K562 (cell line): ENCODE results near the gene CCND3. TPM values are rescaled to one million over a fixed set of nuclear protein-coding genes. Genes with fewer than 3 reads are reported as not detected.

ENCODE experiments used
- BCOR ChIP-seq: fragments of 450-650 bp; IDR thresholded peaks from 2 replicates; pipeline ENCODE4 v1.6.1; 2016
- EP400 ChIP-seq: fragments of 450-650 bp; IDR thresholded peaks from 2 replicates; pipeline ENCODE4 v1.6.1; 2017; ENCODE audit warnings: antibody characterized with exemption, mild to moderate bottlenecking, moderate library complexity
- GABPB2 ChIP-seq: fragments of 250-450 bp; sonication (Bioruptor Pico); conservative IDR thresholded peaks from 2 replicates; pipeline ENCODE4 v1.5.1; 2021; ENCODE audit warnings: mild to moderate bottlenecking
- KDM2B ChIP-seq: fragments of 250-450 bp; sonication (Bioruptor Pico); IDR thresholded peaks from 2 replicates; pipeline ENCODE4 v1.8.0; 2021; ENCODE audit warnings: mild to moderate bottlenecking, moderate library complexity
- KDM5B ChIP-seq: fragments of 200-600 bp; sonication (generic); IDR thresholded peaks from 2 replicates; pipeline ENCODE4 v1.6.1; 2012; ENCODE audit warnings: low read depth, mild to moderate bottlenecking, moderate library complexity, low read length, control low read depth, inconsistent platforms; ENCODE audit not compliant: insufficient replicate concordance
- KLF13 ChIP-seq: fragments of 450-650 bp; IDR thresholded peaks from 2 replicates; pipeline ENCODE4 v1.6.1; 2016; ENCODE audit warnings: missing genetic modification characterization, low read depth, mild to moderate bottlenecking, missing compliant biosample characterization, moderate library complexity, borderline replicate concordance
- LEF1 ChIP-seq: fragments of 450-650 bp; IDR thresholded peaks from 2 replicates; pipeline ENCODE4 v1.6.1; 2016; ENCODE audit warnings: mild to moderate bottlenecking
- MAZ ChIP-seq, 2 experiments: fragments of 450-650 bp in 1 of 2; sonication (generic) in 1 of 2; formaldehyde crosslinking; IDR thresholded peaks in 1 of 2; conservative IDR thresholded peaks in 1 of 2; 2 replicates each; pipeline versions ENCODE4 v1.4.0 to v1.5.0; 2020; ENCODE audit warnings: mild to moderate bottlenecking in 1 of 2, missing genetic modification reagents in 1 of 2
- NFRKB ChIP-seq: fragments of 450-650 bp; IDR thresholded peaks from 2 replicates; pipeline ENCODE4 v1.6.1; 2016; ENCODE audit warnings: low read depth
- POLR2G ChIP-seq: fragments of 200-400 bp; formaldehyde crosslinking; IDR thresholded peaks from 2 replicates; pipeline ENCODE4 v1.6.1; 2017; ENCODE audit warnings: low read depth, mild to moderate bottlenecking, antibody characterized with exemption, low read length, moderate library complexity
- RB1 ChIP-seq: fragments of 450-650 bp; IDR thresholded peaks from 2 replicates; pipeline ENCODE4 v1.6.1; 2017; ENCODE audit warnings: low read depth, mild to moderate bottlenecking
- RBBP5 ChIP-seq: fragments of 200-600 bp; sonication (generic); IDR thresholded peaks from 2 replicates; pipeline ENCODE4 v1.6.1; 2012; ENCODE audit warnings: borderline replicate concordance, mild to moderate bottlenecking, low read length, control low read depth, inconsistent platforms; ENCODE audit not compliant: insufficient read depth, poor library complexity, severe bottlenecking
- SPI1 ChIP-seq: IDR thresholded peaks from 2 replicates; pipeline ENCODE4 v1.6.1; 2011; ENCODE audit warnings: low read depth, low read length, control low read depth, borderline replicate concordance
- ZBED1 ChIP-seq: IDR thresholded peaks from 2 replicates; pipeline ENCODE4 v1.6.1; 2014
- ZNF263 ChIP-seq: sonication (generic); formaldehyde crosslinking; IDR thresholded peaks from 2 replicates; pipeline ENCODE4 v1.8.0; 2022; ENCODE audit warnings: mild to moderate bottlenecking, missing genetic modification reagents, borderline replicate concordance
- ZNF282 ChIP-seq: sonication (generic); formaldehyde crosslinking; IDR thresholded peaks from 2 replicates; pipeline ENCODE4 v1.8.1; 2023; ENCODE audit warnings: missing genetic modification reagents
- polyA plus RNA-seq, 8 experiments: library from polyadenylated mRNA; depleted of rRNA in 4 of 8; stranded (reverse) in 5 of 8; unstranded in 3 of 8; fragments of >200 nt; fragmentation: Nextera tagmentation in 2 of 8; fragmentation: Illumina TruSeq in 1 of 8; extraction: Ambion mirVana in 2 of 8; extraction: Trizol in 1 of 8; gene quantifications; 2 replicates each; pipeline versions ENCODE4 v1.2.1 to v1.2.3, GENCODE V29; 2011 to 2014; ENCODE audit warnings: inconsistent platforms in 1 of 8, missing spikeins in 1 of 8
- total RNA-seq, 7 experiments: library from RNA; depleted of rRNA in 6 of 7; stranded (reverse); fragments of >200 nt in 6 of 7; fragmentation: Illumina TruSeq in 2 of 7; extraction: Trizol in 2 of 7; gene quantifications; 2 replicates each; pipeline versions ENCODE4 v1.2.1 to v1.2.3, GENCODE V29; 2011 to 2021; ENCODE audit warnings: low replicate concordance in 1 of 7
- TF ChIP-seq, protein P1 (sequence below), 2 experiments: fragments of 450-650 bp; formaldehyde crosslinking in 1 of 2; IDR thresholded peaks; 2 replicates each; pipeline versions ENCODE4 v1.4.0 to v1.6.1; 2014 to 2020; ENCODE audit warnings: mild to moderate bottlenecking in 2 of 2, borderline replicate concordance in 1 of 2, low read depth in 1 of 2
- TF ChIP-seq, protein P2 (sequence below): sonication (generic); formaldehyde crosslinking; IDR thresholded peaks from 2 replicates; pipeline ENCODE4 v1.8.1; 2023; ENCODE audit warnings: mild to moderate bottlenecking, missing genetic modification reagents

Gene CCND3
- total and polyA plus RNA-seq, 9 of the 15 experiments (the other 6 are each of a cell fraction or from before 2014, with no cell fraction given), result 21.5 to 204 (median 97.4) TPM

DNA sequence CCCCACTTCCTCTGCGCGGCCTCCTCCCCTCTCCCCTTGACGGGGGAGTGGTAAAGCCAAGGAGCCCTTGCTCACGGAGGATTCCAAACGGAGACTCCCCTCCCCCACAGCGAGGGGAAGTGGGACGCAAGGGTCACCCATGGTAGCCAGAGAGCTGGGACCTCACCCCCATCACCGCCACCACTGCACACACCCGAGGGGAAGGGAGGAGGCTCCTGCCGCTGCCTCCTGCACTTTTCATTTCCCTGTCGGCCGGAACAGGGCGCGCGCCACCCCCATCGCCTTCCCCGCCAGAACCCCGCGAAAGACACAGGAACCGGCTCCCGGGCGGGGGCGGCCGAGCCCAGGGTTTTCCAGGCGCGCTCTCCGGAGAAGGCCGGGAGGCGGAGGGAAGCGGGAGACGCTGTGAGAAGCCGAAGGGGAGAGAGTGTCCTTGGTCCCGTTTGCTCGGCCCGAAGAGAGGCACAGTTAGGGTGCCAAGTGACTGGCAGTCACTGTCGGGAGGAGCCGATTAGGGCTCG lies 789 bp downstream of the CCND3 start (continued):
- TF ChIP-seq, protein P1, sequence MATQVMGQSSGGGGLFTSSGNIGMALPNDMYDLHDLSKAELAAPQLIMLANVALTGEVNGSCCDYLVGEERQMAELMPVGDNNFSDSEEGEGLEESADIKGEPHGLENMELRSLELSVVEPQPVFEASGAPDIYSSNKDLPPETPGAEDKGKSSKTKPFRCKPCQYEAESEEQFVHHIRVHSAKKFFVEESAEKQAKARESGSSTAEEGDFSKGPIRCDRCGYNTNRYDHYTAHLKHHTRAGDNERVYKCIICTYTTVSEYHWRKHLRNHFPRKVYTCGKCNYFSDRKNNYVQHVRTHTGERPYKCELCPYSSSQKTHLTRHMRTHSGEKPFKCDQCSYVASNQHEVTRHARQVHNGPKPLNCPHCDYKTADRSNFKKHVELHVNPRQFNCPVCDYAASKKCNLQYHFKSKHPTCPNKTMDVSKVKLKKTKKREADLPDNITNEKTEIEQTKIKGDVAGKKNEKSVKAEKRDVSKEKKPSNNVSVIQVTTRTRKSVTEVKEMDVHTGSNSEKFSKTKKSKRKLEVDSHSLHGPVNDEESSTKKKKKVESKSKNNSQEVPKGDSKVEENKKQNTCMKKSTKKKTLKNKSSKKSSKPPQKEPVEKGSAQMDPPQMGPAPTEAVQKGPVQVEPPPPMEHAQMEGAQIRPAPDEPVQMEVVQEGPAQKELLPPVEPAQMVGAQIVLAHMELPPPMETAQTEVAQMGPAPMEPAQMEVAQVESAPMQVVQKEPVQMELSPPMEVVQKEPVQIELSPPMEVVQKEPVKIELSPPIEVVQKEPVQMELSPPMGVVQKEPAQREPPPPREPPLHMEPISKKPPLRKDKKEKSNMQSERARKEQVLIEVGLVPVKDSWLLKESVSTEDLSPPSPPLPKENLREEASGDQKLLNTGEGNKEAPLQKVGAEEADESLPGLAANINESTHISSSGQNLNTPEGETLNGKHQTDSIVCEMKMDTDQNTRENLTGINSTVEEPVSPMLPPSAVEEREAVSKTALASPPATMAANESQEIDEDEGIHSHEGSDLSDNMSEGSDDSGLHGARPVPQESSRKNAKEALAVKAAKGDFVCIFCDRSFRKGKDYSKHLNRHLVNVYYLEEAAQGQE (IDR thresholded peaks at IDR 0.05; ENCODE audit: borderline replicate concordance), result peak; percentile 33; the same call in 1 of the 2 replicates
- TF ChIP-seq, protein P1 (CRISPR knock-in tag; IDR thresholded peaks at IDR 0.05; ENCODE audit: low read depth), result no peak
- TF ChIP-seq EP400 (0 out of 2 replicates have a peak, but pooled peaks have one; percentile 46), RB1 (peak; percentile 74; the same call in 1 of the 2 replicates), GABPB2 (CRISPR knock-in tag) (no peak), ZBED1 (0 out of 2 replicates have a peak, but pooled peaks have one; percentile 11), NFRKB (peak; percentile 61; the same call in 1 of the 2 replicates), ZNF282 (CRISPR knock-in tag) (no peak), KDM2B (CRISPR knock-in tag) (no peak), RBBP5 (peak; percentile 82), KDM5B (peak; percentile 48), SPI1 (peak; percentile 80), LEF1 (no peak), ZNF263 (CRISPR knock-in tag) (0 out of 2 replicates have a peak, but pooled peaks have one; percentile 68), MAZ (CRISPR knock-in tag; conservative IDR thresholded peaks at IDR 0.05 in 1 of 2, IDR thresholded peaks at IDR 0.05 in 1 of 2) (peak; percentile 63 to 72; a peak in 2 of 4 replicates), KLF13 (no peak), BCOR (0 out of 2 replicates have a peak, but pooled peaks have one; percentile 24), POLR2G (peak; percentile 47)
- TF ChIP-seq, protein P2, sequence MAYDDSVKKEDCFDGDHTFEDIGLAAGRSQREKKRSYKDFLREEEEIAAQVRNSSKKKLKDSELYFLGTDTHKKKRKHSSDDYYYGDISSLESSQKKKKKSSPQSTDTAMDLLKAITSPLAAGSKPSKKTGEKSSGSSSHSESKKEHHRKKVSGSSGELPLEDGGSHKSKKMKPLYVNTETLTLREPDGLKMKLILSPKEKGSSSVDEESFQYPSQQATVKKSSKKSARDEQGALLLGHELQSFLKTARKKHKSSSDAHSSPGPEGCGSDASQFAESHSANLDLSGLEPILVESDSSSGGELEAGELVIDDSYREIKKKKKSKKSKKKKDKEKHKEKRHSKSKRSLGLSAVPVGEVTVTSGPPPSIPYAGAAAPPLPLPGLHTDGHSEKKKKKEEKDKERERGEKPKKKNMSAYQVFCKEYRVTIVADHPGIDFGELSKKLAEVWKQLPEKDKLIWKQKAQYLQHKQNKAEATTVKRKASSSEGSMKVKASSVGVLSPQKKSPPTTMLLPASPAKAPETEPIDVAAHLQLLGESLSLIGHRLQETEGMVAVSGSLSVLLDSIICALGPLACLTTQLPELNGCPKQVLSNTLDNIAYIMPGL (CRISPR knock-in tag), result no peak
